AG04450 (cell line): ENCODE results near the gene PCDH17. TPM values are rescaled to one million over a fixed set of nuclear protein-coding genes. Genes with fewer than 3 reads are reported as not detected.
A peak's percentile ranks its signal among the peaks of the same experiment; 100 is the strongest.

Experiments
- CTCF ChIA-PET: fragments of 300-600, 350-600 bp; formaldehyde crosslinking; extraction: SDS; loops from one replicate; lab custom pipeline; 2022; ENCODE audit warnings: antibody characterized with exemption, inconsistent platforms; lab: Charles Lee
- POLR2A ChIA-PET: fragments of 350-600 bp; formaldehyde crosslinking; extraction: SDS; loops from one replicate; lab custom pipeline; 2021; ENCODE audit warnings: antibody characterized with exemption, inconsistent platforms; lab: Yijun Ruan, JAX
- DNase-seq: peaks from one replicate; pipeline ENCODE4 v3.0.0-alpha.2; 2011; ENCODE audit warnings: low read depth, low spot score
- H3K27ac ChIP-seq: one replicate; pipeline ENCODE4 v1.5.1; 2012; ENCODE audit warnings: low read depth, low read length, control low read depth
- H3K27me3 ChIP-seq: one replicate; pipeline ENCODE4 v1.6.0; 2012; ENCODE audit warnings: low read length; ENCODE audit not compliant: control insufficient read depth, insufficient read depth
- H3K4me3 ChIP-seq: 2 replicates; pipeline ENCODE4 v1.5.1; 2011; ENCODE audit warnings: mild to moderate bottlenecking, low read depth, low read length, control low read depth
- H3K9me3 ChIP-seq: 2 replicates; pipeline ENCODE4 v1.5.1; 2012; ENCODE audit warnings: low read length; ENCODE audit not compliant: control insufficient read depth, insufficient read depth
- CTCF ChIP-seq: IDR thresholded peaks from 2 replicates; pipeline ENCODE4 v1.5.1; 2011; ENCODE audit warnings: low read depth, low read length, control low read depth, inconsistent platforms
- polyA plus RNA-seq: library from polyadenylated mRNA; depleted of rRNA; stranded (reverse); fragments of >200 nt; gene quantifications from 2 replicates; pipeline ENCODE4 v1.2.3, GENCODE V29; 2011

The PCDH17 gene
- polyA plus RNA-seq, 1 experiment: not detected

DNA sequence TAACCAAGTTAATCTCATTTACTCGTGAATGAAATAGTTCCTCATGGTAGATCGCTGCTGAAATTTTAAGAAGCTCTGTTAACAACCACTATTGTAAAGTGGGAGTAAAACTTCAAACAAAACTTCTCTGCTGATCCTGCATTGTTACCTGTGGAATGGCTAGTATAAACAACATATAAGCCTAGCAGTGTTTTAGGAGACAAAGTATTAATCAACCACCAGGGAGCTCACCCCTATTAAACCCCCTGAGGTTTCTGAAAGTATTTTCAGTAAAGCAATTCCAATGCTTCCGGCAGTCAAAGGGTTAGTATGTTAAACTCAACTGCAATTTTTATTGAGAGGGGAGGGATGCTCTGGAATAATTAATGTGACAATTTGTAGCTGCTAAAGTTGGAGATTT lies 30.0 kb upstream of the PCDH17 start:
- TF ChIP-seq CTCF: no peak
- no peak for DNase-seq
- Histone ChIP-seq H3K27me3 (no peaks in the 10 kb centered on the region), H3K9me3 (peaks cover 5% of the 10 kb centered on the region; the same call in 1 of the 2 replicates), H3K27ac (no peak overlapping the region), H3K4me3 (no peak overlapping the region)
- ChIA-PET CTCF (interaction anchor here (1.5 kb wide), 1 partner anchor 23 kb away, joined by 5 read pairs; no protein-coding TSS in a partner anchor), POLR2A (no interaction called here)

- CTCF ChIA-PET: interaction anchor here (2.8 kb wide), 1 partner anchor 20 kb away, joined by 14 read pairs; no protein-coding TSS in a partner anchor
- Histone ChIP-seq H3K4me3 (no peak overlapping the region), H3K9me3 (peaks cover 5% of the 10 kb centered on the region; the same call in 1 of the 2 replicates), H3K27ac (no peak overlapping the region), H3K27me3 (no peaks in the 10 kb centered on the region)
- DNase-seq: no peak
- TF ChIP-seq CTCF: no peak
- POLR2A ChIA-PET: no interaction called here
These were observed 27.1 kb upstream of the PCDH17 start for GRCh38 chr13:57604442-57604841.

DNA sequence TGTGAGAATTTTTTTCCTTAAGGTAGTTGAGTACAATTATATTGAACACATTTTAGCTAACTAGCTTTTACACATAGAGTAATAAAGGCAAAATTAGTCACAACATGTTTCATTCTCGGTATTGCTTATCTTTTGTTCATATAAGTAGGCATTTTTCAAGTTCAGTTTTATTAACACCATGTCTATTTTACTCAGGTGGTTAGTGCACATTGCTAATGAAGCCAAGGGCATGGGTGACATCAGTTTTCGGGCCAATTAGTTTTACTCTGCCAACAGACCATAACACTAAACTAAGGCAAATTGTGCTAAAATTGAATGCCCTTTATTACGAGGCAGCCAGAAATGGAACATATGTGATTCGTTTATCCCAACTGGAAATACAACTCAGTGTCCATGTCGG lies 19.6 kb upstream of the PCDH17 start:
- Histone ChIP-seq H3K4me3 (no peak overlapping the region), H3K27ac (no peak overlapping the region), H3K27me3 (no peaks in the 10 kb centered on the region), H3K9me3 (peaks cover 2% of the 10 kb centered on the region; the same call in 1 of the 2 replicates)
- no peak for TF ChIP-seq CTCF
- CTCF ChIA-PET: interaction anchor here (1.1 kb wide), 1 partner anchor 13 kb away, joined by 4 read pairs; no protein-coding TSS in a partner anchor
- DNase-seq: no peak
- POLR2A ChIA-PET: no interaction called here

- no peak for DNase-seq
- Histone ChIP-seq H3K4me3 (no peak overlapping the region), H3K27ac (no peak overlapping the region), H3K9me3 (peaks cover 2% of the 10 kb centered on the region; the same call in 1 of the 2 replicates), H3K27me3 (no peaks in the 10 kb centered on the region)
- CTCF ChIA-PET: no interaction called here
- POLR2A ChIA-PET: no interaction called here
- TF ChIP-seq CTCF: no peak
These were observed 19.0 kb upstream of the PCDH17 start for GRCh38 chr13:57612568-57612967.

- Histone ChIP-seq H3K4me3 (no peak overlapping the region), H3K27me3 (peaks cover 7% of the 10 kb centered on the region), H3K27ac (no peak overlapping the region), H3K9me3 (peaks cover 4% of the 10 kb centered on the region; the same call in 1 of the 2 replicates)
- no peak for DNase-seq
- peak; percentile 74 for TF ChIP-seq CTCF
- ChIA-PET POLR2A (no interaction called here), CTCF (interaction anchor here (0.5 to 3.8 kb wide), 30 partner anchors 10 to 1733 kb away, joined by 3 to 27 read pairs (median 4); no protein-coding TSS in a partner anchor)
These were observed 6.7 kb upstream of the PCDH17 start for GRCh38 chr13:57624565-57625435.
